Measurements from ENCODE around the gene ANXA6.

GRCh38 chr5:151139015-151139414 is 18.6 kb downstream of the ANXA6 start:
- TF ChIP-seq ARNTL (CRISPR knock-in tag; IDR thresholded peaks at IDR 0.05; ENCODE audit: borderline replicate concordance, low read depth) (no peak), ZFP3 (CRISPR knock-in tag; IDR thresholded peaks at IDR 0.05) (no peak), CREB5 (CRISPR knock-in tag; IDR thresholded peaks at IDR 0.05; ENCODE audit: low read depth) (no peak), ZC3H10 (CRISPR knock-in tag; IDR thresholded peaks at IDR 0.05) (no peak), PATZ1 (CRISPR knock-in tag; IDR thresholded peaks at IDR 0.05; ENCODE audit: borderline replicate concordance) (no peak), POU6F1 (CRISPR knock-in tag; IDR thresholded peaks at IDR 0.05; ENCODE audit: borderline replicate concordance, low read depth) (no peak)

Measured in SK-N-SH treated with all-trans-retinoic acid at 6 μM for 48 hours (cell line).